K562 (cell line): Measurements from ENCODE around the gene MMRN2.

Experiments
- ATF3 ChIP-seq, 2 experiments: fragments of 450-650 bp in 1 of 2; sonication (generic) in 1 of 2; formaldehyde crosslinking in 1 of 2; IDR thresholded peaks in 1 of 2; conservative IDR thresholded peaks in 1 of 2; 2 replicates each; pipeline versions ENCODE4 v1.6.1 to v1.8.1; 2016 to 2023; ENCODE audit warnings: mild to moderate bottlenecking in 2 of 2, moderate library complexity in 2 of 2, inconsistent platforms in 1 of 2, missing genetic modification reagents in 1 of 2
- MAX ChIP-seq: sonication (generic); formaldehyde crosslinking; IDR thresholded peaks from 2 replicates; pipeline ENCODE4 v1.9.0; 2022; ENCODE audit warnings: mild to moderate bottlenecking, missing genetic modification reagents
- PHF8 ChIP-seq: fragments of 200-600 bp; sonication (generic); IDR thresholded peaks from 2 replicates; pipeline ENCODE4 v1.6.1; 2012; ENCODE audit warnings: mixed run types, mild to moderate bottlenecking, inconsistent platforms, low read length, moderate library complexity, borderline replicate concordance
- PREB ChIP-seq: sonication (generic); formaldehyde crosslinking; IDR thresholded peaks from 2 replicates; pipeline ENCODE4 v1.8.1; 2023; ENCODE audit warnings: mild to moderate bottlenecking, missing genetic modification reagents
- TEAD4 ChIP-seq, 2 experiments: sonication (generic) in 1 of 2; formaldehyde crosslinking in 1 of 2; IDR thresholded peaks; 2 replicates each; pipeline versions ENCODE4 v1.6.1 to v1.8.0; 2012 to 2022; ENCODE audit warnings: borderline replicate concordance in 1 of 2, inconsistent platforms in 1 of 2, low read length in 1 of 2, mild to moderate bottlenecking in 1 of 2, missing genetic modification reagents in 1 of 2
- ZNF717 ChIP-seq: fragments of 250-450 bp; sonication (Bioruptor Pico); IDR thresholded peaks from 2 replicates; pipeline ENCODE4 v1.5.0; 2021

GRCh38 chr10:86941426-86941825 lies 16.0 kb downstream of the MMRN2 start:
- TF ChIP-seq PREB (no peak), ZNF717 (CRISPR knock-in tag) (no peak), TEAD4 (IDR thresholded peaks at IDR 0.05; ENCODE audit: low read length) (no peak), TEAD4 (CRISPR knock-in tag; IDR thresholded peaks at IDR 0.05; ENCODE audit: borderline replicate concordance) (no peak), MAX (CRISPR knock-in tag) (no peak), ATF3 (IDR thresholded peaks at IDR 0.05) (no peak), ATF3 (CRISPR knock-in tag; conservative IDR thresholded peaks at IDR 0.05) (no peak), PHF8 (no peak)
